IMR-90 (cell line): ENCODE measurements around the gene ADAMTS9. TPM values are rescaled to one million over a fixed set of nuclear protein-coding genes. Genes with fewer than 3 reads are reported as not detected.

Experiments
- ATAC-seq: fragments of 200-7000 bp; cut with Tn5 transposase; 2 replicates; pipeline ENCODE4 v1.9.1; 2020; ENCODE audit warnings: low read depth, mild to moderate bottlenecking, moderate library complexity
- BruUV-seq: library from RNA; stranded (reverse); fragments of 400-500 nt; replicated peaks from 2 replicates; lab custom pipeline; 2021; lab: Mats Ljungman, UMichigan
- CTCF ChIA-PET: fragments of 300-600 bp; formaldehyde crosslinking; extraction: SDS; loops from one replicate; lab custom pipeline; 2021; ENCODE audit warnings: antibody characterized with exemption; lab: Yijun Ruan, JAX
- POLR2A ChIA-PET: fragments of 300-600 bp; sonication (Branson Sonifier 250); formaldehyde crosslinking; loops from one replicate; lab custom pipeline; 2022; ENCODE audit warnings: antibody characterized with exemption; ENCODE audit not compliant: unreplicated experiment; lab: Charles Lee
- DNase-seq: peaks from one replicate; pipeline ENCODE4 v3.0.0; 2013
- H2AFZ ChIP-seq: replicated peaks from 2 replicates; pipeline ENCODE3; 2013; ENCODE audit warnings: low read length, mild to moderate bottlenecking; ENCODE audit not compliant: poor library complexity
- H2AK5ac ChIP-seq: 2 replicates; pipeline ENCODE4 v1.6.1; 2013; ENCODE audit warnings: low read depth, low read length, inconsistent platforms
- H2AK9ac ChIP-seq: replicated peaks from 2 replicates; pipeline ENCODE3; 2013; ENCODE audit warnings: mild to moderate bottlenecking, low read depth, low read length, moderate library complexity; ENCODE audit not compliant: poor library complexity
- H2BK120ac ChIP-seq: 2 replicates; pipeline ENCODE4 v1.6.1; 2013; ENCODE audit warnings: low read depth, low read length, inconsistent platforms
- H2BK15ac ChIP-seq: 3 replicates; pipeline ENCODE4 v1.6.1; 2013; ENCODE audit warnings: low read depth, low read length, inconsistent platforms
- H2BK20ac ChIP-seq: 2 replicates; pipeline ENCODE4 v1.6.1; 2013; ENCODE audit warnings: low read depth, mild to moderate bottlenecking, inconsistent platforms, low read length, moderate library complexity
- H2BK5ac ChIP-seq: 2 replicates; pipeline ENCODE4 v1.6.1; 2013; ENCODE audit warnings: mild to moderate bottlenecking, low read depth, low read length, inconsistent platforms; ENCODE audit not compliant: poor library complexity, severe bottlenecking
- H3K14ac ChIP-seq: replicated peaks from 2 replicates; pipeline ENCODE4 v1.6.1; 2013; ENCODE audit warnings: low read depth, low read length, inconsistent platforms
- H3K18ac ChIP-seq: 2 replicates; pipeline ENCODE4 v1.6.1; 2013; ENCODE audit warnings: low read depth, low read length, control low read depth
- H3K23ac ChIP-seq: 2 replicates; pipeline ENCODE4 v1.6.1; 2013; ENCODE audit warnings: low read depth, low read length, inconsistent platforms
- H3K27ac ChIP-seq: 2 replicates; pipeline ENCODE4 v1.5.1; 2013; ENCODE audit warnings: mild to moderate bottlenecking, control low read depth, low read length; ENCODE audit not compliant: insufficient read depth
- H3K27me3 ChIP-seq: 2 replicates; pipeline ENCODE4 v1.6.1; 2013; ENCODE audit warnings: low read length; ENCODE audit not compliant: control insufficient read depth, insufficient read depth
- H3K36me3 ChIP-seq: 2 replicates; pipeline ENCODE4 v1.6.1; 2013; ENCODE audit warnings: low read length, mixed read lengths; ENCODE audit not compliant: control insufficient read depth, insufficient read depth
- H3K4ac ChIP-seq: 2 replicates; pipeline ENCODE4 v1.6.1; 2013; ENCODE audit warnings: low read depth, low read length, inconsistent platforms
- H3K4me1 ChIP-seq: 2 replicates; pipeline ENCODE4 v1.6.1; 2013; ENCODE audit warnings: low read length, mixed read lengths; ENCODE audit not compliant: control insufficient read depth, insufficient read depth
- H3K4me2 ChIP-seq: 2 replicates; pipeline ENCODE4 v1.6.1; 2013; ENCODE audit warnings: low read depth, mild to moderate bottlenecking, control low read depth, low read length, moderate library complexity
- H3K4me3 ChIP-seq: 2 replicates; pipeline ENCODE4 v1.5.1; 2013; ENCODE audit warnings: low read depth, mild to moderate bottlenecking, control low read depth, low read length, moderate library complexity; ENCODE audit not compliant: insufficient read depth
- H3K56ac ChIP-seq: 2 replicates; pipeline ENCODE4 v1.6.1; 2013; ENCODE audit warnings: low read length, inconsistent platforms; ENCODE audit not compliant: insufficient read depth; ENCODE audit errors: extremely low read depth
- H3K79me1 ChIP-seq, 2 experiments: 2 replicates each; pipeline ENCODE4 v1.6.1; 2013; ENCODE audit warnings: low read length in 2 of 2, inconsistent platforms in 1 of 2, low read depth in 1 of 2
- H3K9ac ChIP-seq: 2 replicates; pipeline ENCODE4 v1.6.1; 2013; ENCODE audit warnings: low read depth, low read length, control low read depth
- H3K9me1 ChIP-seq: 2 replicates; pipeline ENCODE4 v1.6.1; 2013; ENCODE audit warnings: low read length, inconsistent platforms; ENCODE audit not compliant: insufficient read depth
- H3K9me3 ChIP-seq: 2 replicates; pipeline ENCODE4 v1.6.1; 2013; ENCODE audit warnings: low read length; ENCODE audit not compliant: control insufficient read depth, insufficient read depth
- H4K20me1 ChIP-seq: 2 replicates; pipeline ENCODE4 v1.6.1; 2013; ENCODE audit warnings: low read length, inconsistent platforms; ENCODE audit not compliant: insufficient read depth
- H4K5ac ChIP-seq: 2 replicates; pipeline ENCODE4 v1.6.1; 2013; ENCODE audit warnings: mild to moderate bottlenecking, low read depth, low read length, control low read depth
- H4K8ac ChIP-seq, 2 experiments: 2 replicates each; pipeline ENCODE4 v1.6.1; 2013; ENCODE audit warnings: low read depth in 2 of 2, low read length in 2 of 2, control low read depth in 1 of 2, inconsistent platforms in 1 of 2
- H4K91ac ChIP-seq: 2 replicates; pipeline ENCODE4 v1.6.1; 2013; ENCODE audit warnings: low read depth, low read length, inconsistent platforms; ENCODE audit not compliant: insufficient read depth
- BHLHE40 ChIP-seq: fragments of 150-350 bp; IDR thresholded peaks from 2 replicates; pipeline ENCODE4 v1.6.1; 2016; ENCODE audit warnings: mild to moderate bottlenecking, low read depth, low read length
- CEBPB ChIP-seq: IDR thresholded peaks from 2 replicates; pipeline ENCODE4 v1.6.1; 2012; ENCODE audit warnings: low read depth, low read length, improper control_type of control experiment
- CHD1 ChIP-seq: IDR thresholded peaks from 2 replicates; pipeline ENCODE4 v1.6.1; 2012; ENCODE audit warnings: low read depth, low read length, improper control_type of control experiment
- CTCF ChIP-seq: conservative IDR thresholded peaks from 2 replicates; pipeline ENCODE4 v1.5.1; 2012; ENCODE audit warnings: mild to moderate bottlenecking, low read depth, low read length, improper control_type of control experiment
- ELK1 ChIP-seq: fragments of 150-350 bp; IDR thresholded peaks from 2 replicates; pipeline ENCODE4 v1.6.1; 2016; ENCODE audit warnings: low read depth, mild to moderate bottlenecking, low read length, moderate library complexity, borderline replicate concordance
- FOS ChIP-seq: fragments of 150-350 bp; IDR thresholded peaks from 2 replicates; pipeline ENCODE4 v1.6.1; 2016; ENCODE audit warnings: low read depth, low read length
- MAFK ChIP-seq: IDR thresholded peaks from 2 replicates; pipeline ENCODE4 v1.6.1; 2012; ENCODE audit warnings: low read depth, low read length, improper control_type of control experiment
- MAZ ChIP-seq: IDR thresholded peaks from 2 replicates; pipeline ENCODE4 v1.6.1; 2012; ENCODE audit warnings: low read depth, mild to moderate bottlenecking, low read length, improper control_type of control experiment, moderate library complexity, borderline replicate concordance
- MXI1 ChIP-seq: IDR thresholded peaks from 2 replicates; pipeline ENCODE4 v1.6.1; 2012; ENCODE audit warnings: low read depth, mild to moderate bottlenecking, low read length, moderate library complexity, borderline replicate concordance
- NFE2L2 ChIP-seq: fragments of 150-350 bp; IDR thresholded peaks from 2 replicates; pipeline ENCODE4 v1.6.1; 2016; ENCODE audit warnings: low read depth, mild to moderate bottlenecking, low read length
- POLR2A ChIP-seq: IDR thresholded peaks from 2 replicates; pipeline ENCODE4 v1.6.1; 2012; ENCODE audit warnings: mild to moderate bottlenecking, low read depth, low read length
- RAD21 ChIP-seq: IDR thresholded peaks from 2 replicates; pipeline ENCODE4 v1.6.1; 2012; ENCODE audit warnings: low read length, improper control_type of control experiment
- RCOR1 ChIP-seq: IDR thresholded peaks from 2 replicates; pipeline ENCODE4 v1.6.1; 2012; ENCODE audit warnings: mild to moderate bottlenecking, low read length, improper control_type of control experiment; ENCODE audit not compliant: insufficient replicate concordance
- RFX5 ChIP-seq: IDR thresholded peaks from 2 replicates; pipeline ENCODE4 v1.8.0; 2012; ENCODE audit warnings: low read depth, mild to moderate bottlenecking, low read length, moderate library complexity
- SMC3 ChIP-seq: fragments of 150-350 bp; IDR thresholded peaks from 2 replicates; pipeline ENCODE4 v1.6.1; 2016; ENCODE audit warnings: low read depth, mild to moderate bottlenecking, antibody characterized with exemption, low read length, moderate library complexity
- WGBS, 2 experiments: methylation state at CpG; one replicate each; pipeline versions ENCODE4 v1.1.5 to v1.1.7; 2013; ENCODE audit warnings: missing lambda C conversion rate in 2 of 2; ENCODE audit not compliant: insufficient read length in 1 of 2; ENCODE audit errors: extremely low coverage in 2 of 2; 5-methylcytosine and 5-hydroxymethylcytosine counted together
- dilution Hi-C: fragments of 300-500 bp; cut with HindIII; formaldehyde crosslinking; loops from one replicate; pipeline ENCODE4 v1.14.3; 2018; ENCODE audit warnings: low sequenced_read_pairs; ENCODE audit not compliant: unreplicated experiment
- in situ Hi-C: fragments of 300-500 bp; cut with MboI; formaldehyde crosslinking; loops from 3 replicates; pipeline ENCODE4 v1.14.3; 2019; ENCODE audit warnings: low sequenced_read_pairs, inconsistent platforms, mixed read lengths
- intact Hi-C: fragments of 100-400 bp; cut with micrococcal nuclease; formaldehyde crosslinking; loops from 2 replicates; pipeline ENCODE4 v1.10.0; 2022
- polyA plus RNA-seq, 3 experiments: library from polyadenylated mRNA; depleted of rRNA; stranded (reverse); fragments of >200 nt; gene quantifications; 2 replicates each; pipeline ENCODE4 v1.2.3, GENCODE V29; 2012; ENCODE audit warnings: low replicate concordance in 1 of 3
- total RNA-seq: library from RNA; depleted of rRNA; stranded (reverse); fragments of >200 nt; gene quantifications from 2 replicates; pipeline ENCODE4 v1.2.3, GENCODE V29; 2012
- TF ChIP-seq, protein P1 (sequence below): fragments of 150-350 bp; IDR thresholded peaks from 2 replicates; pipeline ENCODE4 v1.6.1; 2017; ENCODE audit warnings: mild to moderate bottlenecking, antibody characterized with exemption, low read length, low read depth

The ADAMTS9 gene
- total and polyA plus RNA-seq, 2 of the 4 experiments (the other 2 are of a cell fraction) = 0.55 to 1.1 TPM

DNA sequence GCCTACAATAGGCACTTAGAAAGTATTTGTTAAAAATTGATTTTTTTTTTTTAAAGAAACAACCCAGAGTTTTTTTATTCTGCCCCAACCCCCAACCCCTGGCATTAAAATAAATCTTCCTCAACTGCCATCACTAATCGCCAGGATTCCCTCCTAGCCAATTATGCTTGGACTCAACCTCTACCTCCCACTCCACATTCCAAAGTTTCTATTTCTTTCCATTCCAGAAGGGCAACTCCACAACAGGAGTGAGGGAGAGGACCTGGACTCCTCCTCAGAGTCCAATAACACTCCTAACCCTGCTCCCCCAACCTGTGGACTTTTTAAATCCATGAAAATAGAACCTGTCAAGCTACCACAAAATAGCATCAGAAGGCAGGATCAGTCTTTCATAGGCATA is 99.4 kb downstream of the ADAMTS9 start:
- ChIA-PET CTCF (no interaction called here), POLR2A (no interaction called here)
- Histone ChIP-seq H3K79me1 (no peaks in the 10 kb centered on the region), H3K27me3 (no peaks in the 10 kb centered on the region; the same call in 1 of the 2 replicates), H3K27ac (no peak overlapping the region), H3K4ac (no peak overlapping the region), H3K4me1 (no peaks in the 10 kb centered on the region), H2AK9ac (no peak overlapping the region), H3K23ac (no peak overlapping the region), H3K9ac (no peak overlapping the region), H3K4me2 (no peak overlapping the region), H3K56ac (no peak overlapping the region), H2BK5ac (no peak overlapping the region), H2BK15ac (no peak overlapping the region), H4K91ac (no peak overlapping the region), H3K14ac (no peak overlapping the region), H4K5ac (no peak overlapping the region), H3K9me3 (no peaks in the 10 kb centered on the region), H4K8ac (no peak overlapping the region), H2BK20ac (no peak overlapping the region), H3K9me1 (no peaks in the 10 kb centered on the region), H3K36me3 (peaks cover 2% of the 10 kb centered on the region; the same call in 1 of the 2 replicates), H4K20me1 (no peaks in the 10 kb centered on the region), H2AK5ac (no peak overlapping the region), H3K18ac (no peak overlapping the region), H2BK120ac (no peak overlapping the region), H2AFZ (no peak overlapping the region), H3K4me3 (no peak overlapping the region)
- no TSS peak for BruUV-seq
- no peak for TF ChIP-seq MAFK
- no peak for TF ChIP-seq MXI1
- no peak for TF ChIP-seq SMC3
- TF ChIP-seq FOS = no peak
- TF ChIP-seq ELK1 = no peak
- TF ChIP-seq RAD21 = no peak
- TF ChIP-seq CEBPB = no peak
- no peak for TF ChIP-seq RCOR1
- TF ChIP-seq NFE2L2 = no peak
- TF ChIP-seq BHLHE40 = no peak
- TF ChIP-seq, protein P1, sequence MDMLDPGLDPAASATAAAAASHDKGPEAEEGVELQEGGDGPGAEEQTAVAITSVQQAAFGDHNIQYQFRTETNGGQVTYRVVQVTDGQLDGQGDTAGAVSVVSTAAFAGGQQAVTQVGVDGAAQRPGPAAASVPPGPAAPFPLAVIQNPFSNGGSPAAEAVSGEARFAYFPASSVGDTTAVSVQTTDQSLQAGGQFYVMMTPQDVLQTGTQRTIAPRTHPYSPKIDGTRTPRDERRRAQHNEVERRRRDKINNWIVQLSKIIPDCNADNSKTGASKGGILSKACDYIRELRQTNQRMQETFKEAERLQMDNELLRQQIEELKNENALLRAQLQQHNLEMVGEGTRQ = no peak
- TF ChIP-seq MAZ = no peak
- TF ChIP-seq CTCF = no peak
- TF ChIP-seq POLR2A = no peak
- no peak for TF ChIP-seq CHD1
- no peak for TF ChIP-seq RFX5
- no CpG with 5 or more reads among the region's 1 CpG for WGBS, 2 experiments
- dilution Hi-C loops = no loop called here
- no peak for DNase-seq
- in situ Hi-C loops = no loop called here
- intact Hi-C loops = no loop called here
- ATAC-seq = no peak
